ENCODE data around the gene CLIP1.
A peak's percentile ranks its signal among the peaks of the same experiment; 100 is the strongest.
"Not testable (repeated sequence)": the region's sequence is repeated elsewhere in the genome, so short reads cannot be mapped to it uniquely, and the experiment has no call there.

The CLIP1 gene

DNA sequence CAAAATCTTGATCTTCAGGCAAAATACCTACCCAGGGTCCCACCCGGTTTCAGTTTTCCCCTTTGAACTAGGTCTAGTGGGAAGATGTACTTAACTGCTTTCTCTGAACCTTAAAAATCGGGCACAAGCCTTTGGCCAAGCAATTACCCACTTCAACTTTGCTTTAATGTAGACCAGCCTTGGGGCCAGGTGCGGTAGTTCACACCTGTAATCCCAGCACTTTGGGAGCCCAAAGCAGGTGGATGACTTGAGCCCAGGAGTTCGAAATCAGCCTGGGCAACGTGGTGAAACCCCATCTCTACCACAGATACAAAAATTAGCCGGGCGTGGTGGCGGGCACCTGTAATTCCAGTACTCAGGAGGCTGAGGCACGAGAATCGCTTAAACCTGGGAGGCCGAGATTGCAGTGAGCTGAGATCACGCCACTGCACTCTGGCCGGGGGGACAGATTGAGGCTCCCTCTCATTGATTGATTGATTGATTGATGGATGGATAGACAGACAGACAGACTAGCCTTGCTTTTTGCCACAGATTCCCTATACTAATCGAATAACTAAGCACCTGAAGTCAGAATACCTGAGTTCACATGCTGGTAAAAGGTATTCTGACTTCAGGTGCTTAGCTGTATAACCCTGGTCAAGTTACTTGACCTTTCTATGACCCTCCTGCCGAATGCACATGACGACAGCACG lies 1.9 kb downstream of the CLIP1 start:
- peak overlapping the region; percentile 83 for H3K4me3 ChIP-seq (ENCODE audit: low read depth, low read length)
- TF ChIP-seq, protein P1, sequence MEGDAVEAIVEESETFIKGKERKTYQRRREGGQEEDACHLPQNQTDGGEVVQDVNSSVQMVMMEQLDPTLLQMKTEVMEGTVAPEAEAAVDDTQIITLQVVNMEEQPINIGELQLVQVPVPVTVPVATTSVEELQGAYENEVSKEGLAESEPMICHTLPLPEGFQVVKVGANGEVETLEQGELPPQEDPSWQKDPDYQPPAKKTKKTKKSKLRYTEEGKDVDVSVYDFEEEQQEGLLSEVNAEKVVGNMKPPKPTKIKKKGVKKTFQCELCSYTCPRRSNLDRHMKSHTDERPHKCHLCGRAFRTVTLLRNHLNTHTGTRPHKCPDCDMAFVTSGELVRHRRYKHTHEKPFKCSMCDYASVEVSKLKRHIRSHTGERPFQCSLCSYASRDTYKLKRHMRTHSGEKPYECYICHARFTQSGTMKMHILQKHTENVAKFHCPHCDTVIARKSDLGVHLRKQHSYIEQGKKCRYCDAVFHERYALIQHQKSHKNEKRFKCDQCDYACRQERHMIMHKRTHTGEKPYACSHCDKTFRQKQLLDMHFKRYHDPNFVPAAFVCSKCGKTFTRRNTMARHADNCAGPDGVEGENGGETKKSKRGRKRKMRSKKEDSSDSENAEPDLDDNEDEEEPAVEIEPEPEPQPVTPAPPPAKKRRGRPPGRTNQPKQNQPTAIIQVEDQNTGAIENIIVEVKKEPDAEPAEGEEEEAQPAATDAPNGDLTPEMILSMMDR (IDR thresholded peaks at IDR 0.05; ENCODE audit: borderline replicate concordance, insufficient read depth, low read depth, low read length) = no peak

DNA sequence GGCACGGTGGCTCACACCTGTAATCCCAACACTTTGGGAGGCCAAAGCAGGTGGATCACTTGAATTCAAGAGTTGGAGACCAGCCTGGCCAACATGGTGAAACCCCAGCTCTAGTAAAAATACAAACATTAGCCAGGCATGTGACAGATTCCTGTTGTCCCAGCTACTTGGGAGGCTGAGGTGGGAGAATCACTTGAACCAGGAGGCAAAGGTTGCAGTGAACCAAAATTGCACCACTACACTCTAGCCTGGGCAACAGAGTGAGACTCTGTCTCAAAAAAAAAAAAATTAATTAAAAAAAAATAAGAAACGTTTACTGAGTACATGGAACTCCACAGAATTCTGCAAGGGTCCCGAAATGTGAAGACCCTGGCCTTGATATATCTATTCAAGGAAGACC lies 3.4 kb downstream of the CLIP1 start:
- not testable (repeated sequence) for H3K4me3 ChIP-seq (ENCODE audit: low read depth, low read length)

DNA sequence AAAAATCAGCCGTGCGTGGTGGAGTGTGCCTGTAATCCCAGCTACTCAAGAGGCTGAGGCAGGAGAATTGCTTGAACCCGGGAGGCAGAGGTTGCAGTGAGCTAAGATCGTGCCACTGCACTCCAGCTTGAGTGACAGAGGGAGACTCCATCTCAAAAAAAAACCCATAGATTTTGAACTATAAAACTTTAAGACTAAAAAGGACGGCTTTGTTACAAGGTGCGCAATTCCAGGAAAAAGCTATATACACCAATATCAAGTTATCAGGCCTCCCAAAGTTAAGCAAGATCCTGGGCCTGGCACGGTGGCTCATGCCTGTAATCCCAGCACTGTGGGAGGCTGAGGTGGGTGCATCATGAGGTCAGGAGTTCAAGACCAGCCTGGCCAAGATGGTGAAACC lies 6.8 kb downstream of the CLIP1 start:
- not testable (repeated sequence) for H3K4me3 ChIP-seq (ENCODE audit: low read depth, low read length)

GRCh38 chr12:122413516-122414404 lies 8.7 kb downstream of the CLIP1 start:
- TF ChIP-seq, protein P1 (IDR thresholded peaks at IDR 0.05; ENCODE audit: borderline replicate concordance, insufficient read depth, low read depth, low read length) = no peak
- no peak overlapping the region for H3K4me3 ChIP-seq (ENCODE audit: low read depth, low read length)

DNA sequence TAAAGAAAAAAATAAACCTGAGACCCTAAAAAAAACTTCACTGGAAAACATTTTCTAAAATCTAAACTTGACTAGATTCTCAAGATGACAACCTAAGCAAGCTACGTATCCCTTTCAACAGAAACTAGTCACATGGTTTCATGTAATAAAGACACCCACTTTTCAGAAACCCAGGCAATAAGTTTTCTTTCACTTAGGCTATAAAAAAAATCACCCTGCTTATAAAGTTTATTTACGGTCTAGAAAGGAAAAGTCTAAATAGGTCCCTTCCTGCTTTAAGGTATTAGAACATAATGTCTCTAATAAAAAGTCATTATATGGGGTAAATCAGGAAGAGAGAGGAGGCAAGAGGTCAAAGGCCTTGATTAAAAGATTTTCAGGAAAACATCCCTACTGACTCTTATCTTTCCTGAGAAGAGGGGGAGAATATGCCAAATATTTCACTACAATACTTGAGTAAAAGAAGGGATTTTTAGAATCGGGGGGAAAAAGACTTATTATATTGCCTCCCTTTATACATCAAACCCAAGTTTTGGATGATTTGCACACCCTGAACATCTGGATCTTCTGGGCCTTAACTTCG lies 9.5 kb downstream of the CLIP1 start:
- TF ChIP-seq, protein P1 (IDR thresholded peaks at IDR 0.05; ENCODE audit: borderline replicate concordance, insufficient read depth, low read depth, low read length) = no peak
- no peak overlapping the region for H3K4me3 ChIP-seq (ENCODE audit: low read depth, low read length)

DNA sequence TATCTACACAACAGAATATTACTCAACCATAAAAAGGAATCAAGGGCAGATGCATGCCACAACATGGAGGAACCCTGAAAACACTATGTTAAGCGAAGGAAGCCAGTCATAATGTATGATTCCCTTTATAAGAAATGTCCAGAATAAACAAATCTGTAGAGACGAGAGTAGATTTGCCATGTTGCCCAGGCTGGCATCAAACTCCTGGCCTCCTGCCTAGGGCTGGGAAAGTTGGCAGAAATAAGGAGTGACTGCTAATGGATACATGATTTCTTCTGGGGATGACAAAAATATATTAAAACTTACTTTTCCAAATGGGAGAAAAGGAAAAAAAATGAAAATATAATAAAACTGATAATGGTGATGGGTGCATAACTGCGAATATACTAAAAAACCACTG lies 10.9 kb downstream of the CLIP1 start:
- TF ChIP-seq, protein P1 (IDR thresholded peaks at IDR 0.05; ENCODE audit: borderline replicate concordance, insufficient read depth, low read depth, low read length) = no peak
- no peak overlapping the region for H3K4me3 ChIP-seq (ENCODE audit: low read depth, low read length)

- TF ChIP-seq, protein P1 (IDR thresholded peaks at IDR 0.05; ENCODE audit: borderline replicate concordance, insufficient read depth, low read depth, low read length) = no peak
- H3K4me3 ChIP-seq (ENCODE audit: low read depth, low read length) = no peak overlapping the region
Measured at GRCh38 chr12:122407208-122407607, 15.3 kb downstream of the CLIP1 start.

GRCh38 chr12:122406701-122407164 lies 15.7 kb downstream of the CLIP1 start:
- TF ChIP-seq, protein P1 (IDR thresholded peaks at IDR 0.05; ENCODE audit: borderline replicate concordance, insufficient read depth, low read depth, low read length) = no peak
- no peak overlapping the region for H3K4me3 ChIP-seq (ENCODE audit: low read depth, low read length)

All from GM12875 (cell line).